ENCODE measurements around the gene CYLD. TPM values are rescaled to one million over a fixed set of nuclear protein-coding genes. Genes with fewer than 3 reads are reported as not detected.
A peak's percentile ranks its signal among the peaks of the same experiment; 100 is the strongest.

CYLD gene
- total RNA-seq, 2 donors from 2014 or later: 16.5 to 27.5 TPM

- H3K9me3 ChIP-seq: no peaks in the 10 kb centered on the region
- H3K36me3 ChIP-seq (replicated peaks in 1 of 2; ENCODE audit: insufficient read depth in 1 of 2, low read depth in 2 of 2): no peaks in the 10 kb centered on the region
- DNase-seq (no peak), ATAC-seq (no peak)
- intact Hi-C loops (cut with DNase I): no loop called here
- no peaks in the 10 kb centered on the region for H3K4me1 ChIP-seq
- H3K27me3 ChIP-seq: no peaks in the 10 kb centered on the region
- H3K4me3 ChIP-seq: no peak overlapping the region
- 58 to 60% methylated on average over 7 to 10 of the region's 10 CpGs for WGBS, 2 donors
- H3K27ac ChIP-seq: no peak overlapping the region
- TF ChIP-seq POLR2A (IDR thresholded peaks at IDR 0.05) (no peak), CTCF (IDR thresholded peaks at IDR 0.05) (no peak)
Measured at GRCh38 chr16:50835358-50836060, 93.6 kb downstream of the CYLD start.

- H3K27ac ChIP-seq: no peak overlapping the region
- no peak for DNase-seq
- 75 to 81% methylated on average over 10 of the region's 10 CpGs for WGBS, 2 donors
- ATAC-seq: no peak
- no peak overlapping the region for H3K4me3 ChIP-seq
- TF ChIP-seq POLR2A (IDR thresholded peaks at IDR 0.05) (no peak), CTCF (IDR thresholded peaks at IDR 0.05) (no peak)
- H3K27me3 ChIP-seq: no peaks in the 10 kb centered on the region
- H3K9me3 ChIP-seq: no peaks in the 10 kb centered on the region
- intact Hi-C loops (cut with DNase I): no loop called here
- H3K36me3 ChIP-seq (replicated peaks in 1 of 2; ENCODE audit: insufficient read depth in 1 of 2, low read depth in 2 of 2): no peaks in the 10 kb centered on the region
- H3K4me1 ChIP-seq: peaks cover 6% of the 10 kb centered on the region
Measured at GRCh38 chr16:50836121-50836621, 94.3 kb downstream of the CYLD start.

GRCh38 chr16:50837324-50837723 lies 95.4 kb downstream of the CYLD start:
- H3K36me3 ChIP-seq (replicated peaks in 1 of 2; ENCODE audit: insufficient read depth in 1 of 2, low read depth in 2 of 2): no peaks in the 10 kb centered on the region
- H3K4me1 ChIP-seq: peaks cover 10% of the 10 kb centered on the region
- ATAC-seq: no peak
- intact Hi-C loops (cut with DNase I): no loop called here
- 96 to 97% methylated on average over 2 of the region's 2 CpGs for WGBS, 2 donors
- no peak for TF ChIP-seq POLR2A (IDR thresholded peaks at IDR 0.05)
- no peak for TF ChIP-seq CTCF (IDR thresholded peaks at IDR 0.05)
- H3K27me3 ChIP-seq: no peaks in the 10 kb centered on the region
- H3K27ac ChIP-seq: no peak overlapping the region
- no peak overlapping the region for H3K4me3 ChIP-seq
- DNase-seq: no peak
- H3K9me3 ChIP-seq: no peaks in the 10 kb centered on the region

DNA sequence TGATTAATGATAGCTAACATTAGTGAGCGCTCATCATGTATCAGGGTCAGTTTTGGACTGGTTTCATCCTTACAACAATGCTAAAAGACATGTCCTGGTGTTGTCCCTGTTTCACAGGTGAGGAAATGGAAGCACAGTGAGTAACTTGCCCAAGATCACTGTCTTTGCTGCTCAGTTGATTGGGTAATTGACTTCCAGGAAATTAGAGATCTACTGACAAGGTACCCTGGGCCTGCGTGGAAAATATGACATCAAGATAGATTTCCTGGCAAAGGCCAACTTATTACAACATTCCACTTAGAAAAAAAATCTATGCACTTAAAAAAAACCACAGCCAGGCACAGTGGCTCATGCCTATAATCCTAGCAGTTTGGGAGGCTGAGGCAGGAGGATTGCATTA lies 96.3 kb downstream of the CYLD start:
- intact Hi-C loops (cut with DNase I): no loop called here
- WGBS, 2 donors: 48 to 61% methylated on average over 2 of the region's 2 CpGs
- H3K36me3 ChIP-seq (replicated peaks in 1 of 2; ENCODE audit: insufficient read depth in 1 of 2, low read depth in 2 of 2): no peaks in the 10 kb centered on the region
- no peak for TF ChIP-seq POLR2A (IDR thresholded peaks at IDR 0.05)
- no peak for TF ChIP-seq CTCF (IDR thresholded peaks at IDR 0.05)
- no peaks in the 10 kb centered on the region for H3K9me3 ChIP-seq
- H3K27ac ChIP-seq: no peak overlapping the region
- ATAC-seq (peak; percentile 47), DNase-seq (peak in 1 of 4 donors; percentile 5)
- H3K27me3 ChIP-seq: no peaks in the 10 kb centered on the region
- H3K4me3 ChIP-seq: no peak overlapping the region
- peaks cover 10% of the 10 kb centered on the region for H3K4me1 ChIP-seq

- Histone ChIP-seq H3K9me3 (no peaks in the 10 kb centered on the region), H3K4me1 (peaks cover 10% of the 10 kb centered on the region), H3K4me3 (no peak overlapping the region), H3K36me3 (replicated peaks in 1 of 2; ENCODE audit: insufficient read depth in 1 of 2, low read depth in 2 of 2) (no peaks in the 10 kb centered on the region), H3K27me3 (no peaks in the 10 kb centered on the region), H3K27ac (no peak overlapping the region)
- DNase-seq: no peak
- 84 to 91% methylated on average over 2 of the region's 2 CpGs for WGBS, 2 donors
- no peak for TF ChIP-seq POLR2A (IDR thresholded peaks at IDR 0.05)
- no peak for TF ChIP-seq CTCF (IDR thresholded peaks at IDR 0.05)
- intact Hi-C loops (cut with DNase I): no loop called here
- ATAC-seq: no peak
Measured at GRCh38 chr16:50838885-50839284, 97.0 kb downstream of the CYLD start.
